GM19455 (cell line): Measurements from ENCODE around the gene ANAPC13.

Experiments
- ATAC-seq: cut with Tn5 transposase; IDR thresholded peaks from one replicate; pipeline ENCODE4 v1.9.1; 2021; ENCODE audit not compliant: unreplicated experiment

Gene ANAPC13

GRCh38 chr3:134457376-134458074 lies 28.3 kb downstream of the ANAPC13 start:
- ATAC-seq: no peak

GRCh38 chr3:134453631-134454030 lies 32.2 kb downstream of the ANAPC13 start:
- ATAC-seq: no peak

- ATAC-seq: no peak
These were observed 35.8 kb downstream of the ANAPC13 start for GRCh38 chr3:134449951-134450350.

- ATAC-seq: no peak
These were observed 36.5 kb downstream of the ANAPC13 start for GRCh38 chr3:134449277-134449676.

GRCh38 chr3:134448664-134449063 lies 37.1 kb downstream of the ANAPC13 start:
- no peak for ATAC-seq

GRCh38 chr3:134447351-134447750 lies 38.4 kb downstream of the ANAPC13 start:
- no peak for ATAC-seq

- ATAC-seq: no peak
These were observed 39.0 kb downstream of the ANAPC13 start for GRCh38 chr3:134446800-134447199.

- no peak for ATAC-seq
These were observed 40.1 kb downstream of the ANAPC13 start for GRCh38 chr3:134445636-134446035.

- no peak for ATAC-seq
These were observed 40.7 kb downstream of the ANAPC13 start for GRCh38 chr3:134445095-134445494.

GRCh38 chr3:134441821-134442220 lies 44.0 kb downstream of the ANAPC13 start:
- no peak for ATAC-seq

GRCh38 chr3:134441321-134441720 lies 44.5 kb downstream of the ANAPC13 start:
- ATAC-seq: no peak

- no peak for ATAC-seq
These were observed 48.5 kb downstream of the ANAPC13 start for GRCh38 chr3:134437211-134437752.

- ATAC-seq: no peak
These were observed 53.5 kb downstream of the ANAPC13 start for GRCh38 chr3:134432236-134432635.

GRCh38 chr3:134430950-134431445 lies 54.8 kb downstream of the ANAPC13 start:
- ATAC-seq: no peak

- no peak for ATAC-seq
These were observed 55.6 kb downstream of the ANAPC13 start for GRCh38 chr3:134430174-134430573.

- no peak for ATAC-seq
These were observed 57.4 kb downstream of the ANAPC13 start for GRCh38 chr3:134428401-134428800.
